Stimulated activated CD4-positive, alpha-beta T cell treated with anti-CD3 and anti-CD28 coated beads, Interleukin-1b, Interleukin-23, amount 100 ng/mL, for 1 hour (primary cell): Measurements from ENCODE around the gene SPATA20.

Experiments used
- DNase-seq, 2 donors: peaks; one replicate each; pipeline ENCODE4 v3.0.0-alpha.2; 2020; ENCODE audit warnings: low read depth in 2 of 2

Gene SPATA20

DNA sequence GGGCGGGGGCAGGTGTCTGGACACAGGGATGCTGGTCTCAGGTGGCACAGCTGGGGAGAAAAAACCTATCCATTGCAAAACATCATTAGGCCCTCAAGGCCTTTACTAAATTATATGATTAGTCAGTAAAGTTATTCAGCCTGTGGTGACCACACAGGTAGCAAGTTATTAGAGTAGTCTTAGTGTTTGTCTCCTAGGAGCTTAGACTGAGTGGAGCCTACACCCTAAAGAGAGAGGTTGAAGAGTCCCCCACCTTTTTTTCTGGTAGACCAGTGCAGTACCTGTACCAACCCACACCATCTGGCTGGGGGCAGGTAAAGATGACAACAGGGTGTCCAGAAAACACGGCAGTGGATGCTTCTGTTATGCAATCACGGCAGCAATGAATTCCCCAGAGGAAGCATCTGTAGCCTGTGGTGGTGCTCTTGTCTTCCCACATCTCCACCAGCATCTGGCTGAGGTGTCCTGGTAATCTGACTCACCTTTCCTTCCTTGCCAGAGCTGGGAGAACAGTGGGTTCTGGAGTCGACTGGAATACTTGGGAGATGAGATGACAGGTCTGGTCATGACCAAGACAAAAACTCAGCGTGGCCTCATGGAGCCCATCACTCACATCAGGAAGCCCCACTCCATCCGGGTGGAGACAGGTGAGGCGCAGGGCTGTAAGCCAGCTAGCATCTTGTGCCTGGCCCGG, 27.7 kb upstream of the SPATA20 start:
- DNase-seq, result no peak

- DNase-seq, result no peak
Measured at GRCh38 chr17:50520483-50520882, 26.5 kb upstream of the SPATA20 start.

- DNase-seq, result no peak
Measured at GRCh38 chr17:50521514-50521913, 25.5 kb upstream of the SPATA20 start.

DNA sequence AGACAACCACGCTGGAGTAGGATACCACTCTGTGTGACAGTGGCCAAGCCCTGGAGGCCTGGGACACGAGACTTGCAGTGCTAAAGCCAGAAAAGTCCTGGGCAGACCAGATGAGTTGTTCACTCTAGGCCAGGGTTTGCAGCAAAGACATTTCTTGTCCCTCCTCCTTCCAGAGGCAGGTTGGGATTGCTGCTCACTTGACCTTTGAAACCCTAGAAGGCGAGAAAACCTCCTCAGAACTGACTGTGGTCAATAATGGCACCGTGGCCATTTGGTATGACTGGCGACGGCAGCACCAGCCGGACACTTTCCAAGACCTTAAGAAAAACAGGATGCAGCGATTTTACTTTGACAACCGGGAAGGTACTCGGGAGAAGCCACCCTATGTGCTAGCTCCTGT, 24.2 kb upstream of the SPATA20 start:
- no peak for DNase-seq

GRCh38 chr17:50523208-50523607, 23.8 kb upstream of the SPATA20 start:
- DNase-seq, result no peak

DNA sequence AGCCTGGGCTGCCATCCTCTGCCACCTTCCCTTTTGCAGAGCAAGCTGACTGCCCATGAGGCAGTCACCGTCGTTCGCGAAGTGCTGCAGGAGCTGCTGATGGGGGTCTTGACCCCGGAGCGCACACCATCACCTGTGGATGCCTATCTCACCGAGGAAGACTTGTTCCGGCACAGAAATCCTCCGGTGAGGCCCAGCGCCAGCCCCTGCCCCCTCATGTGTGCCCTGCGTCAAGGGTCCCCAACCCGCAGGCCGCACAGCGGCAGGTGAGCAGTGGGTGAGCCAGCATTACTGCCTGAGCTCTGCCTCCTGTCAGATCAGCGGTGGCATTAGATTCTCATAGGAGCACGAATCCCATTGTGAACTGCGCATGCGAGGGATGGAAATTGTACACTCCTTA, 22.1 kb upstream of the SPATA20 start:
- no peak for DNase-seq

DNA sequence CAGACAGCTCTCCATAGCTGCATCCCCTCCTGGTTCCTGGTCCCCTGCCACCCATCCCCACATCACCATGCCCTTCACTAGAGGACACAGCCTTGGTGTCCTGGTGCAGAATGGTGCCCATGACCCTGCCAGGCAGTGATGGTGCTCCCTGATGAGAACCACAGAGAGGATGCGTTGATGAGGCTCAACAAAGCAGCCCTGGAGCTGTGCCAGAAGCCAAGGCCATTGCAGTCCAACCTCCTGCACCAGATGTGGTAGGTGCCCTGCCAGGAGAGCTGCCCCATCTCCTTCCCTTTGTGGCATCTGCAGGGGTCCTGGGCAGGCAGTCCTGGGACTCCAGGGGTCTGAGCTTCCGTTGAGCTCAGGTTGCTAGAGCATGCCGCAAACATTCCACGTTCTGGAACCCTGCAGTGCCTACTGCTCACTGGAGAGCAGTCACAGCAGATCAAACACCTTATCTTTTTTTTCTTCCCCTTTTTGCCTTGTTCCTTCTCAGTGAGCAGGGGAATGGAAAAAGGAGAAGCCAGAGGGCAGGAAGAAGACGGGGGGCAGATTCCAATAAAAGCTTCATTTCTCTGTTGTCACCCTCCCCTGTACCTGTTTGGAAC, 19.7 kb upstream of the SPATA20 start:
- no peak for DNase-seq

DNA sequence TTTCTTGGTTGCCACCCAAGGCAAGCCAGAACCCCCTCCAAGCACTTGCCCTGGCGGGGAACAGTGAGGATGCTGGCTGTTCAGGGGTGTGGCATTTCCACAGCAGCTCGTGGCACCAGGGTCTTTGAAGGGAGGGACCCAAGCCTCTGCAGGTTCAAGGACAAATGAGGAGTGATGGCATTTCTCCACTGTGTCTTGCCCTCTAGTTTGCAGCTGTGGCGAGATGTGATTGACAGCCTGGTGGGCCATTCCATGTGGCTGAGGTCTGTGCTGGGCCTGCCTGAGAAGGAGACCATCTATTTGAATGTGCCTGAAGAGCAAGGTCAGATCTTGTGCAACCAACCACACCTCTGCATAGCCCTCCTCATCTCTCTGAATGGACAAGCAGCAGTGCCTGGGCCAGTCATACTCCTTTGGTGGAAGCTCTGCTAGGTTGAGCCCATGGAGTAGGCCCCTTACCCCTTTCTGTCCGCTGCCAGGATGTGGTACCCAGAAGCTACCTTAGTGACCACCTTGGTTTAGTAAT, 19.0 kb upstream of the SPATA20 start:
- no peak for DNase-seq

GRCh38 chr17:50529849-50530248, 17.1 kb upstream of the SPATA20 start:
- DNase-seq, result no peak

DNA sequence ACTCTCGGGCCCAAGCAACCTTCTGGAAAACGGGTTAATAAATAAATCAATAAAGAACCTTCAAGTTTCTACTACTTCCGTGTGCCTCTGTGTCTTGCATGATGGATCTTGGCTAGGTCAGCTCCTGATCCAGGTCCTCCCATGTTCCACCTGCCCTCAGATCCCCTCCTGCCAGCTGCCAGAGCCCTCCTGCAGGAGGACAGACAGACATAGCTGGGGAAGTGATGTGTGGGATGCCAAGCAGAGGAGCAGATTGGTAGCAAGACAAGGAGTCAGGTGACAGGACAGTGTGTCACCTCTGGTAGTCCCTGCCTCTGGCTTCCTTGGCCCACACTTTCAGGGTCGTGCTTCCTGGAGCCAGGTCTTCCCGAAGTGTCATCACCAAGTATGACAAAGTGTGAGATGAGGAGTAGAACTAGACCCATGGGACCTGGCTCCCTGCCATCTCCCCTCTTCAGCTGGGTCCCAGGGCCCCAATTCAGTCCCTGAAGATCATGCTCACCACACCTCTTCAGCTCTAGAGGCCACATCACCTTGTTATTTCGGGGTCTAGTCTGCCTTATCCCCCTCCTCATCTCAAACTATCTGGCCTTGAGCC, 15.4 kb upstream of the SPATA20 start:
- no peak for DNase-seq

DNA sequence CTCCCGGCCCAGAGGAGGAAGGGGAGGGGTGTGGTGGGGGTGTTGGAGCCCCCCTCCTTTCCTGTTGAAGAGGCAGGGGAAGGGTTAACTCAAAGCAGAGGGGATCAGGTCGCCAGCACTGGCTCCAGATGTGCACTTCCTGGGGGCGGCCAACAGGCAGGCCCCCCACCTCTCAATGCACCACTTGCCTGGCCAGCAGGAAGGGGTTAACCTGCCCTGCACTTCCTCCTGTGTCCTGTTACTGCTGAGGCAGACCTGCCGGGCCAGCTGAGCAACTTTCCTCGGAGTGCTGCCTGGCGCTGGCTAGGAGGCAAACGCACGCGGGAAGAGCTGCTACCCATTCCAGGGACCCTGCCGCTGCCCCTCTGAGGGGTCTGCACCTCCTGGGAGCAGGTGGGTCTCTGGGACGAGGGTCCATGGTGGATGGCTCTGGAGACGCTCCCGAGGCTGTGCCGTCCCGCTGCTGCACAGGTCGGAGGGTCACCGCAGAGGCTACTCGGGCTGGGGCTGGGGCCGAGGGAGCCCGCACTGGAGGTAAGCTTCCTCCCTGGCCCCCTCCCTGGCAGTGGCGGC, 14.4 kb upstream of the SPATA20 start, which contains the start of gene EPN3:
Gene EPN3 (plus strand): TSS at position 284 of the 573 bp plus-strand sequence. CDS start 3,822 bp downstream, outside the sequence.
- no peak for DNase-seq

- DNase-seq, result no peak
Measured at GRCh38 chr17:50533185-50533584, 13.8 kb upstream of the SPATA20 start.

DNA sequence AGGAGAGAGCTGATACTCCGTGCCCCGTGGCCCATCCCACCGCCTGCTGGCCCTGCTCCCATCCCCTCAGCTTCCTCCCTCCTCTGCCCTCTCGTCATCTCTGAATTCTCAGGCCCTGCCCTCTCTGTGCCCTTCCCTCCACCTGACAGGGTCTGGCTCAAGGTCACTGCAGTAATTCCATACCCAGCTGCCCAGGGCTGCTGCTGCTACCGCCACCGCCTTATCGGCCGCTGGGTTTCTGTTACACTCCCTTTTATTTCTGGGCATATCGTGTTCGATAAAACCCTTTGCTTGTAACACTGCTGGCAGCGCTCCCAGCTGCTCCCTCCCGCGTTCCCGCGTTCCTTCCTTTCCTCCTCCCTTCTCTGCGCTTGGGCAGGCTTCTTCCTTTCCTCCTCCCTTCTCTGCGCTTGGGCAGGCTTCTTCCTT, 13.2 kb upstream of the SPATA20 start:
- no peak for DNase-seq

DNA sequence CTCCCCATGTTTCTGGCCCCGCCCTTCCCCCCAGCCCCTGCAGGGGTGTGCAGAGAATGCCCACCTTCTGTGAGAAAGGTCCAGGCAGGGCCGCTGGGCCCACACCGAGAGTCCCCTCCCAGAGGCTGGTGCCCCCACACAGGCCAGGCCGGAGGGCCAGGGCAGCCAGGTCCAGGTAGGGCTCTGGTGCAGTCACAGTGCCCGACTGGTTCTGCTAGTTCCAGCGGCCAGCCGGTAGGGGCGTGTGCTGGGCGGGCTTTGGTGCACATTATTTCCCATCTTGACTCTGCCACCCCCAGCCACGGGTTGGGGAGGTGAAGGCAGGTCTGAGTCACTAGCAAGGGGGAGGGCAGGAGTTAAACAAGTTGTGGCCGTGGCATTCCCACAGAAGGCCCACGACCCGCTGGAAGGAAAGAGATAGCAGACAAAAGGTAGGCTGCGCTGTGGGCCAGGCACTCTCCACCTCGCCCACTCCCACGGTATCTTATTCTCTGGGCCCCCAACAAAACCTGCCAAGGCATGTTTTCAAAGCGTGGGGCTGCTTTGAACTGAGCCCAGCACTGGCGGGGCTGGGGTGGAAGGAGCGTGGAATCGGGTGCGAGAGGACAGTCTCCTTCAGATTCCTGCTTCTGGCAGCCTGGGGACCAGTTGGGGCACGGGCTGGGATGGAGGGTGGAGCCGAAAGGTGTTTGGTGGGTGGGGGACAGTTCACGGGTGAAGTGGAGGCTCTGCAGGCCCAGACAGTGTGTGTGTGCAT, 12.6 kb upstream of the SPATA20 start:
- no peak for DNase-seq

GRCh38 chr17:50534979-50535326, 12.0 kb upstream of the SPATA20 start:
- no peak for DNase-seq

- DNase-seq, result no peak
Measured at GRCh38 chr17:50535407-50535806, 11.6 kb upstream of the SPATA20 start.

DNA sequence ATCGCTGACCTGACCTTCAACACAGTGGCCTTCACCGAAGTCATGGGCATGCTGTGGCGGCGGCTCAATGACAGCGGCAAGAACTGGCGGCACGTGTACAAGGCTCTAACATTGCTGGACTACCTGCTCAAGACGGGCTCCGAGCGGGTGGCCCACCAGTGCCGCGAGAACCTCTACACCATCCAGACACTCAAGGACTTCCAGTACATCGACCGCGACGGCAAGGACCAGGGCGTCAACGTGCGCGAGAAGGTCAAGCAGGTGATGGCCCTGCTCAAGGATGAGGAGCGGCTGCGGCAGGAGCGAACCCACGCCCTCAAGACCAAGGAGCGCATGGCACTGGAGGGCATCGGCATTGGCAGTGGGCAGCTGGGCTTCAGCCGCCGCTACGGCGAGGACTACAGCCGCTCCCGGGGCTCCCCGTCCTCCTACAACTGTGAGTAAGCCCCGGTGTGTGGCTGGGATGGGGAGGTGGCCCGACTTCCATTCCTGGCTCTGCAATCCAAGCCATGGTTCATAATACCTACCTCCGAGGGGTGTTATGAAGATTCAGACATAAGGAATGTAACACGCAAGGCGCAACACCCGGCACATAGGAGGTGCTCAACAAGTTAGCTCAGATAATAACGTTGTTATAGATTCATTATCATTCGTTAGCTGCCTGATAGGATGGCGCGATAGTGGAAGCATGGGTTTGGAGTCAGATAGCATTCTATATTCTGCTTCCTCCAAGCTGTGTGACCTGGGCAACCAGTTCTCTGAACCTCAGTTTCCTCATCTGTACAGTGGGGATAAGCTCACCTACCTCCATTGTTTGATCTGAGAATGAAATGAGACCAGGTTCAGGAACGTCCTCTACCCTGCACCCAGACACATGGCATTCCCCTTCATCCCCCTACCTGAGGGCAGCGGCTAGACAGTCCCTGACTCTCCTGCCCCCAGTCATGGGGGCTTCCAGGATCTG, 10.0 kb upstream of the SPATA20 start:
- DNase-seq, result no peak

DNA sequence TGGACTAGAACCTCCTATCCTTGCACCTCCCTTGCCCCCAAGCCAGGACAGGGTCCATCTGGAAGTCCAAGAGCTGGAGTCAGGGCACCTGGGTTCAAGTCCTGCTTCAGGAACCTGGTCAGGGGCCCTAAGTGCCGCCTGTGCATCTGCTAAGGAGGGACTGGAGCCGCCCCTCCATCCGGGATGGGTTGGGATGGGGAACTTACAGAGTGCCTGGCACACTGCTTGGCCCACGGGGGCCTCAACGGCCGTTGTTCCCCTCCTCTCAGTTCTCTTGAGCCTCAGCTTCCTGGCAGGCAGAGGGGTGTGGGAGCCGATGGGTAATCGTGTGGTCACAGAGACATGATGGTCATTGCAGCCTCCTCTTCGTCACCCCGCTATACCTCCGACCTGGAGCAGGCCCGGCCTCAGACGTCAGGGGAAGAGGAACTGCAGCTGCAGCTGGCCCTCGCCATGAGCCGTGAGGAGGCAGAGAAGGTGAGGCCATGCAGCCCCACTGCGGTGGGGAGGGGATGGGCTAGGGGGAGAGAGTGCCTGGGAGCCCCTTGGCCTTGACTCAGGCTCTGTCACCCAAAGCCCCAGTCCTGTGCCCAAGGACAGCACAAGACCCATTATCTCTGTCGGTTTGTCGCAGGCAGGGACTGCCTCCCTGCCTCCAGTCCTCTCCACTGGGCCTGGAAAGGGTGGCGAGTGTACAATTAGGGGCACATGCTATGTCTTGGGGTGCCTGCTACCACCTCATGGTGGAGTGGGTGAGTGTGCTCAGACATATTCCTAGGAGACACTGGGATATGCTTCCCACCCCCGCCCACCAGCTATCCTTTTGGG, 9.0 kb upstream of the SPATA20 start:
- DNase-seq, result no peak

DNA sequence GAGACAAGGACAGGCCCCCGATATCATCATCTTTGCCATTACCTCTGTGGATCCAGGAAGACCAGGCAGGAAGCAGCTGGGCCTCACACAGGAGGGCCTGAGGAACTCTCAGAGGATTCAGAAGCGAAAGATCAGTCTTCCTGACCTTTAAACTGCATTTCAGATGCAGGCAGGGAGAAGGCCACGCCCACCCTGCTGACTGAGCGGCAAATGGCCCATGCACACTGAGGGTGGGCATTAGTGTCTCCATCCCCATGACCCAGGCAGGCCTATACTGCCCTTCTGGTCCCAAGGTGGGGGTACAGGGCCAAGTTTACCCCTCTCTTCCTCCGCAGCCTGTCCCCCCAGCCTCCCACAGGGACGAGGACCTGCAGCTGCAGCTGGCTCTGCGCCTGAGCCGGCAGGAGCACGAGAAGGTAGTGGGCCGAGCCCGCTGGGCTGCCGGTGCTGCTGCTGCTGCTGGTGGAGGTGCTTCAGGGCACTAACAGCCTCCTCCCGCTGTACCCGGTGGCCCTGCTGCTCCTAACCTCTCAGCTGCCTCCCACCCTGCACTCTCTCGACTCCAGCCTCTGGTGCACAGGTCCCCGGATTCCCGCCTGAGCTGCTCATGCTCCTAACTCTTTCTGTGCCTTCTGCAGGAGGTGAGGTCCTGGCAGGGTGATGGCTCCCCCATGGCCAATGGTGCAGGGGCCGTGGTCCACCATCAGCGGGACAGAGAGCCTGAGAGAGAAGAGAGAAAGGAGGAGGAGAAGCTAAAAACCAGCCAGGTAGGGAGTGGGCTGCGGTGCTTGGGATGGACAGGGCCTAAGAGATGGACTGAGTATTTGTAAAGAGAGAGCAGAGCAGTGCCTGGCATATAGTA, 8.2 kb upstream of the SPATA20 start:
- no peak for DNase-seq
